HL-60 (cell line): ENCODE data around the gene CNTNAP2.

ENCODE experiments used
- DNase-seq, 2 experiments: peaks; one replicate each; pipeline ENCODE4 v3.0.0-alpha.2; 2010 to 2020; ENCODE audit warnings: low read depth in 1 of 2, low spot score in 1 of 2
- H3K27ac ChIP-seq: fragments of 250-450 bp; sonication (Bioruptor Pico); replicated peaks from 2 replicates; pipeline ENCODE4 v1.5.1; 2020; ENCODE audit warnings: mild to moderate bottlenecking, moderate library complexity
- H3K27me3 ChIP-seq: fragments of 250-450 bp; sonication (Bioruptor Pico); 2 replicates; pipeline ENCODE4 v1.5.1; 2021; ENCODE audit warnings: mild to moderate bottlenecking, moderate library complexity; ENCODE audit not compliant: insufficient read depth, poor library complexity, severe bottlenecking
- H3K4me3 ChIP-seq: replicated peaks from 2 replicates; pipeline ENCODE4 v1.5.1; 2011; ENCODE audit warnings: mild to moderate bottlenecking, control low read depth, low read length; ENCODE audit not compliant: insufficient read depth
- GABPA ChIP-seq: IDR thresholded peaks from 2 replicates; pipeline ENCODE4 v1.6.1; 2012; ENCODE audit warnings: low read depth
- POLR2AphosphoS5 ChIP-seq: IDR thresholded peaks from 2 replicates; pipeline ENCODE4 v1.6.1; 2012; ENCODE audit warnings: low read depth
- SPI1 ChIP-seq: IDR thresholded peaks from 2 replicates; pipeline ENCODE4 v1.6.1; 2012; ENCODE audit warnings: low read depth, mild to moderate bottlenecking, borderline replicate concordance
- TF ChIP-seq, protein P1 (sequence below): IDR thresholded peaks from 2 replicates; pipeline ENCODE4 v1.6.1; 2012; ENCODE audit warnings: low read depth; ENCODE audit not compliant: insufficient replicate concordance
- TF ChIP-seq, protein P2 (sequence below): IDR thresholded peaks from one replicate; pipeline ENCODE4 v1.5.1; 2011; ENCODE audit warnings: low read length, control low read depth, inconsistent platforms; ENCODE audit not compliant: insufficient read depth

CNTNAP2 gene

DNA sequence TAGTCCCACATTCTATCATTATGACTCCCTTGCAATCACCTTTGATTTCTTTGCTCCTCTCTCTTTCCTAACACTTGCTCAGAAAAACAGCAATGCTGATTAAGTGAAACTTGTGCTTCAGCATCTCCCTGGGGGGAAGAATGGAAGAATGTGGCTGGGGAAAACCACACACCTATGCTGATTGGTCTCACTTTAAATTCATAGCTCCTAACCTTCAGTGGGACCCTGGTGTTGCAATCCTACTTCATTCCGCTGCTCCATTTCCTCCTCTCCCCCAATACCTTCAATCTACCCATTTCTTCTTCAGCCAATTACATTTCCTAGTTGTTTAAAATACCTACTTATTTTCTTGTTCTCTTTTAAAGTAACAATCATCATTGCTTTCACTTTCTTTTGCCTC lies 1307.3 kb downstream of the CNTNAP2 start:
- no peak for TF ChIP-seq GABPA
- TF ChIP-seq, protein P1, sequence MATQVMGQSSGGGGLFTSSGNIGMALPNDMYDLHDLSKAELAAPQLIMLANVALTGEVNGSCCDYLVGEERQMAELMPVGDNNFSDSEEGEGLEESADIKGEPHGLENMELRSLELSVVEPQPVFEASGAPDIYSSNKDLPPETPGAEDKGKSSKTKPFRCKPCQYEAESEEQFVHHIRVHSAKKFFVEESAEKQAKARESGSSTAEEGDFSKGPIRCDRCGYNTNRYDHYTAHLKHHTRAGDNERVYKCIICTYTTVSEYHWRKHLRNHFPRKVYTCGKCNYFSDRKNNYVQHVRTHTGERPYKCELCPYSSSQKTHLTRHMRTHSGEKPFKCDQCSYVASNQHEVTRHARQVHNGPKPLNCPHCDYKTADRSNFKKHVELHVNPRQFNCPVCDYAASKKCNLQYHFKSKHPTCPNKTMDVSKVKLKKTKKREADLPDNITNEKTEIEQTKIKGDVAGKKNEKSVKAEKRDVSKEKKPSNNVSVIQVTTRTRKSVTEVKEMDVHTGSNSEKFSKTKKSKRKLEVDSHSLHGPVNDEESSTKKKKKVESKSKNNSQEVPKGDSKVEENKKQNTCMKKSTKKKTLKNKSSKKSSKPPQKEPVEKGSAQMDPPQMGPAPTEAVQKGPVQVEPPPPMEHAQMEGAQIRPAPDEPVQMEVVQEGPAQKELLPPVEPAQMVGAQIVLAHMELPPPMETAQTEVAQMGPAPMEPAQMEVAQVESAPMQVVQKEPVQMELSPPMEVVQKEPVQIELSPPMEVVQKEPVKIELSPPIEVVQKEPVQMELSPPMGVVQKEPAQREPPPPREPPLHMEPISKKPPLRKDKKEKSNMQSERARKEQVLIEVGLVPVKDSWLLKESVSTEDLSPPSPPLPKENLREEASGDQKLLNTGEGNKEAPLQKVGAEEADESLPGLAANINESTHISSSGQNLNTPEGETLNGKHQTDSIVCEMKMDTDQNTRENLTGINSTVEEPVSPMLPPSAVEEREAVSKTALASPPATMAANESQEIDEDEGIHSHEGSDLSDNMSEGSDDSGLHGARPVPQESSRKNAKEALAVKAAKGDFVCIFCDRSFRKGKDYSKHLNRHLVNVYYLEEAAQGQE, result no peak
- TF ChIP-seq, protein P2, sequence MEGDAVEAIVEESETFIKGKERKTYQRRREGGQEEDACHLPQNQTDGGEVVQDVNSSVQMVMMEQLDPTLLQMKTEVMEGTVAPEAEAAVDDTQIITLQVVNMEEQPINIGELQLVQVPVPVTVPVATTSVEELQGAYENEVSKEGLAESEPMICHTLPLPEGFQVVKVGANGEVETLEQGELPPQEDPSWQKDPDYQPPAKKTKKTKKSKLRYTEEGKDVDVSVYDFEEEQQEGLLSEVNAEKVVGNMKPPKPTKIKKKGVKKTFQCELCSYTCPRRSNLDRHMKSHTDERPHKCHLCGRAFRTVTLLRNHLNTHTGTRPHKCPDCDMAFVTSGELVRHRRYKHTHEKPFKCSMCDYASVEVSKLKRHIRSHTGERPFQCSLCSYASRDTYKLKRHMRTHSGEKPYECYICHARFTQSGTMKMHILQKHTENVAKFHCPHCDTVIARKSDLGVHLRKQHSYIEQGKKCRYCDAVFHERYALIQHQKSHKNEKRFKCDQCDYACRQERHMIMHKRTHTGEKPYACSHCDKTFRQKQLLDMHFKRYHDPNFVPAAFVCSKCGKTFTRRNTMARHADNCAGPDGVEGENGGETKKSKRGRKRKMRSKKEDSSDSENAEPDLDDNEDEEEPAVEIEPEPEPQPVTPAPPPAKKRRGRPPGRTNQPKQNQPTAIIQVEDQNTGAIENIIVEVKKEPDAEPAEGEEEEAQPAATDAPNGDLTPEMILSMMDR, result no peak
- TF ChIP-seq POLR2AphosphoS5, result no peak
- TF ChIP-seq SPI1, result no peak
- Histone ChIP-seq H3K27ac (no peak overlapping the region), H3K4me3 (no peak overlapping the region), H3K27me3 (no peaks in the 10 kb centered on the region)
- DNase-seq, result no peak

DNA sequence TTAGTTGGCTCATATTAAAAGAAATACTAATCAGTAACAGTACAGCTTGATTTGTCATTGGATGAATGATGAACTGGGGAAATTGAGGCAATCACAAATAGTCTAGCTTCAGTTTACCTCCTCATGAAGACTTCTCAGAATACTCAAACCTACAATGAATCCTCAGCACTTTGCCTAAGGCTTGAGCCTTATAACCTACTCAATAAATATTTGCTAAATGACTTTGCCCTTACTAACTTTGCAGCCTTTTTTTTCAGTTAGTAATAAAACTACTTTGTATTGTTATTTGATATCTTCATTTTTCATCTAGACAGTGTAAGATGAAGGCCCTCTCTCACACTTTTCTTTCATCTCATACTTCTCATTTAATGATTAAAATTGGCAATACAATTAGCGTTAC lies 1311.5 kb downstream of the CNTNAP2 start:
- Histone ChIP-seq H3K27me3 (no peaks in the 10 kb centered on the region), H3K27ac (no peak overlapping the region), H3K4me3 (no peak overlapping the region)
- DNase-seq, result no peak
- TF ChIP-seq, protein P2, result no peak
- TF ChIP-seq SPI1 (no peak), GABPA (no peak), POLR2AphosphoS5 (no peak)
- TF ChIP-seq, protein P1, result no peak

DNA sequence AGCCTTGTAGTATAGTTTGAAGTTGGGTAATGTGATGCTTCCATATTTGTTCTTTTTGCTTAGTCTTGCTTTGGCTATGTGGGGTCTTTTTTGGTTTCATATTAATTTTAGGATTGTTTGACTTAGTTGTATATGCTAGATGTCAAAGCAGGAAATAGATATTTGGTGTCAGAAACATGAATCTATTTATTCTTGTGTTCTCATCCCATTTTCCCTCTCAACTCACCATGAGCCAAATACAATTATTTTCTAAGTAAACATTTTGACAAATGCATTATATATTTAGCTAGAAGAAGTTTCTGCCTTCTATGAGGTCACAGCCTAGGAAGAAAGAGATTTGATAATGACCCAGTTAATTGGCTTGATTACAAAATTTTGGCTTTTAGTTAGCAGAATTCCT lies 1313.4 kb downstream of the CNTNAP2 start:
- H3K27me3 ChIP-seq, result no peaks in the 10 kb centered on the region
- H3K27ac ChIP-seq, result no peak overlapping the region
- DNase-seq, result no peak
- no peak for TF ChIP-seq POLR2AphosphoS5
- TF ChIP-seq GABPA, result no peak
- TF ChIP-seq, protein P2, result no peak
- no peak for TF ChIP-seq SPI1
- TF ChIP-seq, protein P1, result no peak
- H3K4me3 ChIP-seq, result no peak overlapping the region
